ENCODE measurements around the gene TSGA10IP. TPM values are rescaled to one million over a fixed set of nuclear protein-coding genes. Genes with fewer than 3 reads are reported as not detected.

TSGA10IP gene
- not detected for total RNA-seq

GRCh38 chr11:65945430-65945911 lies at the start of gene TSGA10IP:
TSS of gene TSGA10IP (plus strand) at chr11:65945480. CDS start at chr11:65945676, 196 bp downstream.
- no peak for DNase-seq
- H3K27ac ChIP-seq = no peak within 1 kb of the TSS
- in situ Hi-C loops (cut with MboI; ENCODE audit: low pct_ligation_motif_present in 1 of 4, low pct_unique_long_range_greater_than_20kb in 1 of 4, low sequenced_read_pairs in 3 of 4) = no loop called here
- intact Hi-C loops (cut with DNase I; ENCODE audit: low total_unique reads) = no loop called here
- TF ChIP-seq POLR2A (IDR thresholded peaks at IDR 0.05) = no peak
- no peak for TF ChIP-seq EP300 (IDR thresholded peaks at IDR 0.05; ENCODE audit: low read depth)
- TF ChIP-seq CTCF (IDR thresholded peaks at IDR 0.05) = no peak
- no peak for TF ChIP-seq POLR2AphosphoS5 (IDR thresholded peaks at IDR 0.05)
- H3K9me3 ChIP-seq = no peaks in the 10 kb centered on the region
- no peaks in the 10 kb centered on the region for H3K27me3 ChIP-seq
- 97% methylated on average over 3 of the region's 13 CpGs; no CpG with 5 or more reads in 1 of the 2 donors for WGBS, 2 donors (ENCODE audit: low coverage in 1 of 2)
- no peaks in the 10 kb centered on the region for H3K36me3 ChIP-seq
- H3K4me3 ChIP-seq = no peak within 1 kb of the TSS
- H3K4me1 ChIP-seq = no peaks in the 10 kb centered on the region

GRCh38 chr11:65895482-65895981 lies 49.7 kb upstream of the TSGA10IP start:
- Histone ChIP-seq H3K9me3 (no peaks in the 10 kb centered on the region), H3K4me3 (no peak overlapping the region), H3K4me1 (peaks cover 29 to 59% (median 47%) of the 10 kb centered on the region in 4 donors), H3K36me3 (no peaks in the 10 kb centered on the region), H3K27ac (no peak overlapping the region), H3K27me3 (peaks cover 21% of the 10 kb centered on the region)
- in situ Hi-C loops (cut with MboI; ENCODE audit: low pct_ligation_motif_present in 1 of 4, low pct_unique_long_range_greater_than_20kb in 1 of 4, low sequenced_read_pairs in 3 of 4) = loop anchor here in 2 of 4 donors (25.0 kb wide), 1 partner anchor 92 kb away; no protein-coding TSS in a partner anchor
- TF ChIP-seq EP300 (IDR thresholded peaks at IDR 0.05; ENCODE audit: low read depth) = no peak
- no peak for TF ChIP-seq CTCF (IDR thresholded peaks at IDR 0.05)
- TF ChIP-seq POLR2A (IDR thresholded peaks at IDR 0.05) = no peak
- TF ChIP-seq POLR2AphosphoS5 (IDR thresholded peaks at IDR 0.05) = no peak
- WGBS, 2 donors (ENCODE audit: low coverage in 1 of 2) = 89 to 90% methylated on average over 2 to 5 of the region's 5 CpGs
- intact Hi-C loops (cut with DNase I; ENCODE audit: low total_unique reads) = no loop called here
- no peak for DNase-seq

GRCh38 chr11:65896034-65896999 lies 49.0 kb upstream of the TSGA10IP start:
- Histone ChIP-seq H3K4me1 (peaks cover 29 to 55% (median 43%) of the 10 kb centered on the region in 4 donors), H3K36me3 (no peaks in the 10 kb centered on the region), H3K9me3 (no peaks in the 10 kb centered on the region), H3K27ac (no peak overlapping the region), H3K4me3 (no peak overlapping the region), H3K27me3 (peaks cover 21% of the 10 kb centered on the region)
- intact Hi-C loops (cut with DNase I; ENCODE audit: low total_unique reads) = no loop called here
- TF ChIP-seq POLR2AphosphoS5 (IDR thresholded peaks at IDR 0.05) = no peak
- no peak for TF ChIP-seq CTCF (IDR thresholded peaks at IDR 0.05)
- TF ChIP-seq POLR2A (IDR thresholded peaks at IDR 0.05) = no peak
- 90 to 92% methylated on average over 5 to 14 of the region's 14 CpGs for WGBS, 2 donors (ENCODE audit: low coverage in 1 of 2)
- in situ Hi-C loops (cut with MboI; ENCODE audit: low pct_ligation_motif_present in 1 of 4, low pct_unique_long_range_greater_than_20kb in 1 of 4, low sequenced_read_pairs in 3 of 4) = loop anchor here in 2 of 4 donors (25.0 kb wide), 1 partner anchor 91 kb away; no protein-coding TSS in a partner anchor
- DNase-seq = no peak

GRCh38 chr11:65897020-65897471 lies 48.2 kb upstream of the TSGA10IP start:
- TF ChIP-seq EP300 (IDR thresholded peaks at IDR 0.05; ENCODE audit: low read depth) = no peak
- TF ChIP-seq CTCF (IDR thresholded peaks at IDR 0.05) = no peak
- no peak for TF ChIP-seq POLR2A (IDR thresholded peaks at IDR 0.05)
- no peak for TF ChIP-seq POLR2AphosphoS5 (IDR thresholded peaks at IDR 0.05)
- in situ Hi-C loops (cut with MboI; ENCODE audit: low pct_ligation_motif_present in 1 of 4, low pct_unique_long_range_greater_than_20kb in 1 of 4, low sequenced_read_pairs in 3 of 4) = loop anchor here in 2 of 4 donors (25.0 kb wide), 1 partner anchor 90 kb away; no protein-coding TSS in a partner anchor
- WGBS, 2 donors (ENCODE audit: low coverage in 1 of 2) = 88 to 96% methylated on average over 3 to 4 of the region's 4 CpGs

More at GRCh38 chr11:65897020-65897471, 48.2 kb upstream of the TSGA10IP start:
- Histone ChIP-seq H3K27ac (no peak overlapping the region), H3K36me3 (no peaks in the 10 kb centered on the region), H3K9me3 (no peaks in the 10 kb centered on the region), H3K4me1 (peaks cover 24 to 48% (median 36%) of the 10 kb centered on the region in 4 donors), H3K27me3 (peaks cover 21% of the 10 kb centered on the region), H3K4me3 (no peak overlapping the region)
- intact Hi-C loops (cut with DNase I; ENCODE audit: low total_unique reads) = no loop called here
- DNase-seq = no peak
